GM19463 (cell line): ENCODE measurements around the gene ATF5.

Experiments
- ATAC-seq: cut with Tn5 transposase; IDR thresholded peaks from one replicate; pipeline ENCODE4 v1.9.1; 2021; ENCODE audit warnings: mild to moderate bottlenecking, moderate library complexity; ENCODE audit not compliant: unreplicated experiment

Gene ATF5

DNA sequence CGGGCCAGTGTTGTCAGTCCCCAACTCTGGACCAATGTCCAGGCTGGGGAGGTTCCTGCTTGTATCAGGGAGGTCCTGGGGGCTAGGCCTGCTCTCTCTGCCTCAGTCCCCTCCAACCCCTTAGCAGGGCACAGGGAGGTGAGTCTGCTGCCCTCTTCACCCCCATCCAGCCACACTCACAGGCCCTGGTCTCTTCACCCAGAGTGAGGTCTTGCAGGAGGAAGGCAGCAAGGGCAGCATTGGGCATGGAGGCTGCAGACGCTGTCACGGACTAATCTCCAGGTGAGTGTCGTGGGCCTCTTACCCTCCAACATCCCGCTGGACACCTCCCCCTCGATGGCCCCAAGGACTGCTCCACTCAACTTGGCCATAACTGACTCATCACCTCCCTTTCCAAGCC lies 43.8 kb downstream of the ATF5 start:
- ATAC-seq = no peak

DNA sequence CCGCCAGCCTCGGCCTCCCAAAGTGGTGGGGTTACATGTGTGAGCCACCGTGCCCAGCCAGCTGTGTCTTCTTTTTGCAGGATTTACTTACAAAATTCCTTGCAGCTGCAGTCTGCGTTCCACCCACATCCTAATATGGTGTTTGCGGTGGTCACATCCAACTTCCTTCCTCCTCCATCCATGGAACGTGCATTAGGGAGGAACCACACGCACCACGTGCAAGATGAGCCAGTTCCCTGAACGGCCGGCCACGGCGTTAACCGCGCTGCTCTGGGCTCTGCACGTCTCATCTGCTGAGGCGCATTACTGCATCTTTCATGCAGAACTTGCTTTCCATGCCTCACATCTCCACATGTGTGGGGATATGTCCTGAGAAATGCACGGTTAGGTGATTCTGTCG lies 45.0 kb downstream of the ATF5 start:
- ATAC-seq = no peak

DNA sequence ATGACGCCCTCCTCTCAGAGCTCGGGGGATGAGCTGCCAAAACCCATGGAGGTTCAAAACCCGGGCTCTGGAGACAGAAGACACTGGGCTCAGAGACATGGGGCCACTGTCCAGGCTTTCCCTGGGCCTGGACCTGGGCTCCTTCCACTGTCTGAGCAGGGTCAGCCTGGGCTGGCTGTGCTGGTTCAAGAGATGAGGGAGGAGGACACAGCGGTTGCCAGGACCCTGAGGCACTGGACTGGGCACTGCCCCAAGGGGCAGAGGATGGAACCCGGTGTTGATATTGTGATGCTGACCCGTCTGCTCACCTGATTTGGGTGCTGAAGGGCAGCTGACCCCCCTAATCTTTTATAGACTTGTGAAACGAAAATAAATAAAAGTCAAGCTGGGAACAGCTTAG lies 46.0 kb downstream of the ATF5 start:
- no peak for ATAC-seq

- ATAC-seq = no peak
These were observed 47.5 kb downstream of the ATF5 start for GRCh38 chr19:49976496-49976895.

DNA sequence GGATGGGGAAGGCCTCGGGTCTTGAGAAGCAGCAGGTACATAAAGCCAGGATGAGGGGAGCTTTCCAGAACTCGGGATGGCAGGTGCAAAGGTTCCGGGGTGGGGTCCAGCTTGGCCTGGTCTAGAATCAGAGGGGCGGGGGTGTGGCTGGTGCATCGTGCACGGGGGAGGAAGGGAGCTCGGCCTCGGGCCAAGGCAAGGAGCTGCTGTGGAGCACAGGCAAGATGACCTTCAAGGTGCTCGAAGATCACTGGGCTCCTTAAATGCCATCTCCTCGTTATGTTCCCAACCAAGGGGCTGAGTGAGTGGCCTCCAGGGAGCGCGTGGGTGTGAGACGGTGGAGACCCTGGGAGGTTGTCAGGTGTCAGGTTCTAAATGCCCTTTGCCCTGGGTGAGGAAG lies 48.1 kb downstream of the ATF5 start:
- no peak for ATAC-seq

DNA sequence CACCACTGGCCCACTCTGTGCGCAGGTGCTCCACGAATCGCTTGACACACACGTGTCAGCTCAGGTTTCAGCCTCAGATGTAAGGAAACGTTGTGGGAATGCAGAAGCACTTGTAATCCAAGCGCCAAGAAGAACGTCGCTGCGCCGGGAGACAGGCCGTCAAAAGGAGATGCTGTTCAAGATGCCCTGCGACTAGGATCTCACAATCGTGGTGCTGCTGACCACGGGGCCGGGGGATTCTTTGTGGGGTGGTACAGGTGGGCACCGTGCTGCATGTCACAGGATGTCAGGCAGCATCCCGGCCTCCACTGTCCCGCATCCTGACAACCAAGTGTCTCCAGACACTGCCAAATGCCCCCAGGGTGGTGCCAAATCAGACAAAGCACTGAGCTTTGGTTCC lies 48.9 kb downstream of the ATF5 start:
- no peak for ATAC-seq

GRCh38 chr19:49978324-49978723 lies 49.3 kb downstream of the ATF5 start:
- ATAC-seq = no peak

DNA sequence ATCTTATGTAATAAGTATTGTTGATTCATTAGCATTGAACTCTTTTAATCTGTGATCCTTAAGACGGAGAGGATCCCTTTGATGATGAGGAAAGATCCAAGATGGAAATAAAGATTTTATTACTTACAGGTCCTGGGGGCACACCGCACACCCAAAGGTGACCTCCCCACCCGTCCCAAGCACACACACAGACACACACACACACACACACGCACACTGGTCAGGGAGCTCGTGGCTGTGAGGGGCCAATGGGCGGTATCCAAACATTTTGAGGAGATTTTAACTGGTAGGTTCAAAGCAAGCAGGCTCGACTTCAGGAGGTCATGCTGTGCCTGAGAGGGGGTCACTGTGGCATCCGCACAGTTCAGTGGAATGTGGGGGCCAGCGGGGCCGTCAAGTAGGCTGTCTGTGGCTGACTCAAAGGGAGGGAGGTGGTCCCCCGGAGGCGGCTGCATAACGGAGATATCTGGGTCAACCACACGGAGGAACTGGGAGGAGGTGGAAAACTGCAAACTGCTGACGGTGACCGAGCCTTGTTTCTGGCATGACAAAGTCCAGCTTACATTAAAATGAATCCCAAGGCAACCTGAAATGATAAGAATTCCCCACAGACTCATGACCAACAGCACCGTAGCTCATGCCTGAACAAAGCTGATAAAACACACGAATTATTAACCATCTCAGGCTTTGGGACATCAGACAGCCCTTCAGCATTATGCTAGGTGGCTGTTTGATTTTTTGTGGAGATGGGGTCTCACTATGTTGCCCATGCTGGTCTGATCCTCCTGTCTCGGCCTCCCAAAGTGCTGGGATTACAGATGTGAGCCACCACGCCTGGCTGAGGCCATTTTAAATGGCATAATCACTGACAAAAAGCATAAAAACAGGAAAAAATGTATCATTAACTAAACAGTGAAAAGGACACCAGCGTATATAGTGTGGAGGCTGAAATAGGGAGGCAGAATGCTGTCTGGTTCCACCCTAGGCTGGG lies 52.9 kb downstream of the ATF5 start:
- no peak for ATAC-seq
